Upper lobe of left lung (tissue), 4 donors: ENCODE data around the gene SPINT1.

Experiments used
- POLR2AphosphoS5 ChIP-seq, 2 donors: sonication (generic); formaldehyde crosslinking; IDR thresholded peaks; one replicate each; pipeline ENCODE4 v1.5.1; 2017; ENCODE audit warnings: antibody characterized with exemption in 2 of 2
- TF ChIP-seq, protein P1 (sequence below), 6 experiments: fragments of 450-650 bp in 4 of 6; fragments of 200-600 bp in 2 of 6; sonication (generic) in 2 of 6; IDR thresholded peaks; one replicate each; pipeline ENCODE4 v1.5.1; 2016 to 2019; ENCODE audit warnings: antibody characterized with exemption in 6 of 6

- TF ChIP-seq POLR2AphosphoS5 (IDR thresholded peaks at IDR 0.05): no peak
- TF ChIP-seq, protein P1, sequence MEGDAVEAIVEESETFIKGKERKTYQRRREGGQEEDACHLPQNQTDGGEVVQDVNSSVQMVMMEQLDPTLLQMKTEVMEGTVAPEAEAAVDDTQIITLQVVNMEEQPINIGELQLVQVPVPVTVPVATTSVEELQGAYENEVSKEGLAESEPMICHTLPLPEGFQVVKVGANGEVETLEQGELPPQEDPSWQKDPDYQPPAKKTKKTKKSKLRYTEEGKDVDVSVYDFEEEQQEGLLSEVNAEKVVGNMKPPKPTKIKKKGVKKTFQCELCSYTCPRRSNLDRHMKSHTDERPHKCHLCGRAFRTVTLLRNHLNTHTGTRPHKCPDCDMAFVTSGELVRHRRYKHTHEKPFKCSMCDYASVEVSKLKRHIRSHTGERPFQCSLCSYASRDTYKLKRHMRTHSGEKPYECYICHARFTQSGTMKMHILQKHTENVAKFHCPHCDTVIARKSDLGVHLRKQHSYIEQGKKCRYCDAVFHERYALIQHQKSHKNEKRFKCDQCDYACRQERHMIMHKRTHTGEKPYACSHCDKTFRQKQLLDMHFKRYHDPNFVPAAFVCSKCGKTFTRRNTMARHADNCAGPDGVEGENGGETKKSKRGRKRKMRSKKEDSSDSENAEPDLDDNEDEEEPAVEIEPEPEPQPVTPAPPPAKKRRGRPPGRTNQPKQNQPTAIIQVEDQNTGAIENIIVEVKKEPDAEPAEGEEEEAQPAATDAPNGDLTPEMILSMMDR (IDR thresholded peaks at IDR 0.05): no peak
Observed at GRCh38 chr15:40889112-40889511, 45.3 kb downstream of the SPINT1 start.
